Measurements from ENCODE around the gene FXYD7.

The FXYD7 gene

DNA sequence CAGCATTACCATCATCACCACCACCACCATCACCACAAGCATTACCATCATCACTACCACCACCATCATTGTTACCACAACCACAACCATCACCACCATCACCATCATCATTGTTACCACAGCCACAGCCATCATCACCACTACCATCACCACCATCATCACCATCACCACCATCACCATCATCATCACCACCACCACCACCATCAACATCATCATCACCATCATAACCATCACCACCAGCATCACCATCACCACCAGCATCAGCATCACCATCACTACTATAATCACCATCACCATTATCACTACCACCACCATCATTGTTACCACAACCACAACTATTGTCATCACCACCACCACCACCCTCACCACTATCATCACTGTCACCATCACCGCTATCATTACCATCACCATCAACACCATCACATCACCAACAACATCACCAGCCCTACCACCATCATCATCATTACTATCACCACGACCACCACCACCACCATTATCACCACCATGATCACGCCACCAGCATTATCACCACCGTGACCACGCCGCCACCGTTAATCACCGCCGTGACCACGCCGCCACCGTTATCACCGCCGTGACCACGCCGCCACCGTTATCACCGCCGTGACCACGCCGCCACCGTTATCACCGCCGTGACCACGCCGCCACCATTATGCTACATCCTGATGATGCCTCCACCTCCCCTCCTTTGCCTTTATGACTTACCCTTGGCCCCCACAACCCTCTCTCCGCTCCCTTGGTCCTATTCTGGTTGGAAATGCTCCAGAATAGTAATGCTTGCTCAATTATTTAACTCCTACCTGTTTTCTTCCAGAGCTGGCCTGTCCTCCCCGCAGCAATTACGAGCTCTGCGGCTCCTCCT, 37.4 kb upstream of the FXYD7 start:
- no peak overlapping the region for H3K4me3 ChIP-seq (ENCODE audit: control insufficient read depth, low read depth, low read length)
- TF ChIP-seq, protein P1, sequence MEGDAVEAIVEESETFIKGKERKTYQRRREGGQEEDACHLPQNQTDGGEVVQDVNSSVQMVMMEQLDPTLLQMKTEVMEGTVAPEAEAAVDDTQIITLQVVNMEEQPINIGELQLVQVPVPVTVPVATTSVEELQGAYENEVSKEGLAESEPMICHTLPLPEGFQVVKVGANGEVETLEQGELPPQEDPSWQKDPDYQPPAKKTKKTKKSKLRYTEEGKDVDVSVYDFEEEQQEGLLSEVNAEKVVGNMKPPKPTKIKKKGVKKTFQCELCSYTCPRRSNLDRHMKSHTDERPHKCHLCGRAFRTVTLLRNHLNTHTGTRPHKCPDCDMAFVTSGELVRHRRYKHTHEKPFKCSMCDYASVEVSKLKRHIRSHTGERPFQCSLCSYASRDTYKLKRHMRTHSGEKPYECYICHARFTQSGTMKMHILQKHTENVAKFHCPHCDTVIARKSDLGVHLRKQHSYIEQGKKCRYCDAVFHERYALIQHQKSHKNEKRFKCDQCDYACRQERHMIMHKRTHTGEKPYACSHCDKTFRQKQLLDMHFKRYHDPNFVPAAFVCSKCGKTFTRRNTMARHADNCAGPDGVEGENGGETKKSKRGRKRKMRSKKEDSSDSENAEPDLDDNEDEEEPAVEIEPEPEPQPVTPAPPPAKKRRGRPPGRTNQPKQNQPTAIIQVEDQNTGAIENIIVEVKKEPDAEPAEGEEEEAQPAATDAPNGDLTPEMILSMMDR (conservative IDR thresholded peaks at IDR 0.05; ENCODE audit: control insufficient read depth, insufficient read depth, low read depth, low read length), result no peak
- no peak for DNase-seq (ENCODE audit: low read depth)

DNA sequence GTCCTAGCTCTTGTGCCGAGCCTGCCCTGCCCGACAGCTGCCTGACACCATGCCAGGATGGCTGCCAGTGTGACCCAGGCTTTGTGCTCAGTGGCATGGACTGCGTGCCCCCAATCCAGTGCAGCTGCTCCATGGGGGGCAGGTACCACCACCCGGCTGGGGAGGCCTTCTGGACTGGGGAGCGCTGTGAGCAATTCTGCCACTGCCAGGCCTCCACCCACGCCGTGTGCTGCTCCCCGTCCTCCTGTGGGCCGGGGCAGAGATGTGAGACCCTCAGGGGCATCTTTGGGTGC, 36.8 kb upstream of the FXYD7 start:
- DNase-seq (ENCODE audit: low read depth), result no peak
- H3K4me3 ChIP-seq (ENCODE audit: control insufficient read depth, low read depth, low read length), result no peak overlapping the region
- TF ChIP-seq, protein P1 (conservative IDR thresholded peaks at IDR 0.05; ENCODE audit: control insufficient read depth, insufficient read depth, low read depth, low read length), result no peak

DNA sequence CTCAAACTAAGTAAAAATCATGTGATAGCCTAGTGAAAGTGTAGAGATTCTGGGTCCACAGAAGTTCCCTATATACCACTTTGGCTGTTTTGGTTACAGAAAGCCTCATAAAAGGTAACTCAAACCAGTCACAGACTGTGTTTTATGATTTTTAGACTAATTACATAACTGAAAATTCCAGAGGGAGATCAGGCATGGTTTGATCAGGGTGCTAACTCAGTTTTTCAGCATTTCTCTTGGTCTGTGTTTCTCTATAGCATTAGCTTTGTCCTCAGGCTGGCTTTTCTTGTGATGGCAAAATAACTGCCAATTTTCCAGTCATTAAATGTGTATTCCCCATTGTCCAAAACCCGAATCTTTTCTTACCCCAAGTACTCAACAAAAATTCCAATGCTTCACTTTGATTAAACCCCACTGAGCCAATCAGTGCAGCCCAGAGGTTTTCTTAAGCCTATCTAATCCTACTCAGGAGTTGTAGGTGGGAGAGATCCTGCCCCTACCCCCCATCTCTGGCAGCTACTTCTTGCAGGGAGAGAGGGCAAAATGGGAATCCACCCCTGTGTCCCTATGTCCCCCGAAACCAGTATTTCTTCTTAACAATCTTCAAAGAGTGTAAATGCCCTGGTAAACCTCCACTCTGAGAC, 36.0 kb upstream of the FXYD7 start:
- no peak overlapping the region for H3K4me3 ChIP-seq (ENCODE audit: control insufficient read depth, low read depth, low read length)
- DNase-seq (ENCODE audit: low read depth), result no peak
- TF ChIP-seq, protein P1 (conservative IDR thresholded peaks at IDR 0.05; ENCODE audit: control insufficient read depth, insufficient read depth, low read depth, low read length), result no peak

DNA sequence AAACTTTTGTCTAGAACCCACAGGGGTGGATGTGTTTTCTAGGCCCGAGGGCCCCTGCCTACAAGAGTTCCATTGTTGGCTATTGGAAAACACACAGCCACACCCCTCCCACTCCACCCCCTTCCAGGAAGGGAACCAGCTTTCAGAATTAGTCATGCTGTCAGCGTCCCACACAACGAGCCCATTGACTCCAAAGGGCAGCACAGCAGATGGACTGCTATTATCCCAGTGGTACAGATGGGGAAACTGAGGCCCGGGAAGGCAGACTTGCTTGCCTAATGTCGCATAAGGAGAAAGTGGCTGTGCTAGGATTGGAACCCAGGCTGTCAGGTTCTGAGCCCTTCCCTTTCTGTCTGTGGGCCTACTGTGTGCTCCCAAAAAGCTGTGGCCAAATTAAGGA, 35.5 kb upstream of the FXYD7 start:
- TF ChIP-seq, protein P1 (conservative IDR thresholded peaks at IDR 0.05; ENCODE audit: control insufficient read depth, insufficient read depth, low read depth, low read length), result no peak
- H3K4me3 ChIP-seq (ENCODE audit: control insufficient read depth, low read depth, low read length), result no peak overlapping the region
- DNase-seq (ENCODE audit: low read depth), result peak; percentile 56

DNA sequence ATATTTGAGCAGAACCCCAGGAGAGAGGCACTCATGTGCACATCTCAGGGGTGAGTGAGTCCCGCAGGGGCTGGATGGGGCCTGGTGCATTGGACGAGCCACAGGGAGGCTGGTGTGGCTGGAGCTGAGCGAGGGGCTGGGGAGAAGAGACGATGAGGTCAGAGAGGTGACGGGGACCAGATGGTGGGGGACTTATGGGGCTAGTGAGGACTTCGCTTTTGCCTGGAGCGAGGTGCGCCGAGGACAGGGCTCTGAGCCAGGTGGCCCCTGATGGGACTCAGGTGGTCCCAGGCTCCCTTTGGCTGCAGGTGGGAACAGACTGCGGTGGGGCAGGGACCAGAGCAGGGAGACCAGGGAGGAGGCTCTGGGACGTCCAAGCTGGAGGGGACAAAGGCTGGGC, 34.3 kb upstream of the FXYD7 start:
- no peak overlapping the region for H3K4me3 ChIP-seq (ENCODE audit: control insufficient read depth, low read depth, low read length)
- TF ChIP-seq, protein P1 (conservative IDR thresholded peaks at IDR 0.05; ENCODE audit: control insufficient read depth, insufficient read depth, low read depth, low read length), result no peak
- no peak for DNase-seq (ENCODE audit: low read depth)

DNA sequence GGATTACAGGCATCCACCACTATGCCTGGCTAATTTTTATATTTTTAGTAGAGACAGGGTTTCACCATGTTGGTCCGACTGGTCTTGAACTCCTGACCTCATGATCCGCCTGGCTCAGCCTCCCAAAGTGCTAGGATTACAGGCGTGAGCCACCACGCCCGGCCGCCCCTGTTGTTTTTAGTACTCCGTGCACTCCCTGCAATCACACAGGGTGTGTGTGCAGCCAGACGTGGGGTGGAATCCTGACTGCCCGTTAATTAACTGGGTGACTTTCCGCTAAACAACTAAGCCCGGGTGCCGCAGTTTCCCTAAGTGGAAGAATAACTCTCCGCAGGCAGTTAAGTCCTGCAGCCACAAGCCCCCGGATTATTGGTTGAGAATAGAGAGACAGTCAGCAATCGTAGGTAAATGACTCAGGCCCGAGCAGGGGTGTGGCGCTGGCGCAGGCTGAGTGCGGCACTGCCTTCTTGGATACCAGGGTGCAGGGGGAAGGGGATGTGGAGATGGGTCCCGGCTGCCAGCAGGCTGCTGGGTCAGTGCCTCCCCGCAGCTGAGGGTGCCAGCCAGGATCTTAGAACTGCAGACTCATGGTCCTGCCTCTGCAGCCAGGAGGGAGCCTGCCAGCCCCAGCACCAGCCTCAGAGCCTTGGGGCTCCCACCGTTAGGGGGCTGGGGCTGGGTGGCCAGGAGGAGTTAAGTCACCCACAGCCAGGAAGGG, 33.5 kb upstream of the FXYD7 start:
- no peak overlapping the region for H3K4me3 ChIP-seq (ENCODE audit: control insufficient read depth, low read depth, low read length)
- TF ChIP-seq, protein P1 (conservative IDR thresholded peaks at IDR 0.05; ENCODE audit: control insufficient read depth, insufficient read depth, low read depth, low read length), result no peak

More for the DNA sequence above, 33.5 kb upstream of the FXYD7 start:
- DNase-seq (ENCODE audit: low read depth), result no peak

Measured in fibroblast of mammary gland (primary cell).